ENCODE results near the gene ASPSCR1.

The ASPSCR1 gene

DNA sequence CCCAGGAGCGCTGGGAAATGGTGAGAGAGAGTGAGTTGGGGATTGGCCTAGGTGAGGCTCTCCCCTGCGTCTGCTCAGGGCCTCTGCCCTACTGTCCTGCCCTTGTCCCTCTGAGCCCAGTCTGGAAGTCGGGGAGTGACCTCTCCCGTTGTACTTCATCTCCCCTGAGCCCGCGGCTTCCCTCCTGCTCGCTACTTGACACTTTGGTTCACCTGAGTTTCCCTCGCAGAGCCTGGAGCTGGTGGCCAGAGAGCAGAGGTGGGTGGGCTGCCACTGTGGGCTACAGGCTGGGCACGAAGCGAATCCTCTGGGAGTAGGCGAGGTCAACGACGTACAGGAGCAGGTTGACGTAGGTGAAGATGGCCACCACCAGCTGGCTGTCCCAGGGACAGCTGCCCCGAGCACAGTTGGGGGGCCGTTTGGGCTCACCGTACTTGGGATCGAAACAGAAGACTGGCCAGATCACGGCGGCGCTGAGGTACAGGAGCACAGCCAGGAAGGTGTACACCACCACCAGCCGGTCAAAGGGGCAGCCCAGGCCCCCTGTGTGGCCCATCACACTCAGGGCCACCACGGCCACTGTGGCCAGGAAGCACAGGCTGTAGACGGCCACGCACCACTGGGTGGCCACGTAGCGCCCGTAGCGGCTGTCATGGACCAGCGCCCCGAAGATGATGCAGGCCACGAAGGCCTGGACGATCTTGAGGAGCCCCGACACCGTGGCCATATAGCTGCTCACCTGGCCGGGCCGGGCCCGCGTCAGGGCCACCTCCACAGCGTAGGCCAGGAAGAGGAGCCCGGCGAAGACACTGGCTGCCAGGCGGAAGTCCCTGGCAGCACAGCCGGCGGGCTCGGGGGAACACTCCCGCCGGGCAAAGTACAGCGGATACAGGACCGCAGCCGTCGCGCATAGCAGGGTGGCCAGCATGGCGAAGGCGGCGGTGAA is 36.6 kb upstream of the ASPSCR1 start:
- H3K9me3 ChIP-seq = no peaks in the 10 kb centered on the region
- H3K4me2 ChIP-seq = peak overlapping the region; percentile 100
- no peaks in the 10 kb centered on the region for H4K20me1 ChIP-seq
- H3K36me3 ChIP-seq = no peaks in the 10 kb centered on the region
- peak overlapping the region; percentile 47 for H3K27ac ChIP-seq
- H3K4me3 ChIP-seq = 0 out of 2 replicates have a peak overlapping the region, but pooled peaks have one; percentile 36
- no peak for TF ChIP-seq Cebpa-rat (IDR thresholded peaks at IDR 0.05)
- no peaks in the 10 kb centered on the region for H3K27me3 ChIP-seq
- H3K4me1 ChIP-seq = peaks cover 87% of the 10 kb centered on the region
- 0 out of 2 replicates have a peak overlapping the region, but pooled peaks have one; percentile 42 for H3K9ac ChIP-seq

GRCh38 chr17:81941484-81942166 is 35.8 kb upstream of the ASPSCR1 start:
- Histone ChIP-seq H3K9ac (0 out of 2 replicates have a peak overlapping the region, but pooled peaks have one; percentile 42), H3K4me1 (peaks cover 79% of the 10 kb centered on the region), H3K4me3 (peak overlapping the region; percentile 36; the same call in 1 of the 2 replicates), H3K4me2 (peak overlapping the region; percentile 100), H3K27ac (peak overlapping the region; percentile 47), H3K27me3 (no peaks in the 10 kb centered on the region), H3K9me3 (no peaks in the 10 kb centered on the region), H4K20me1 (no peaks in the 10 kb centered on the region), H3K36me3 (no peaks in the 10 kb centered on the region)
- TF ChIP-seq Cebpa-rat (IDR thresholded peaks at IDR 0.05) = no peak

GRCh38 chr17:81942167-81942553 is 35.3 kb upstream of the ASPSCR1 start:
- Histone ChIP-seq H3K9me3 (no peaks in the 10 kb centered on the region), H3K4me3 (peak overlapping the region; percentile 36; the same call in 1 of the 2 replicates), H3K27ac (0 out of 2 replicates have a peak overlapping the region, but pooled peaks have one; percentile 47), H3K4me1 (peaks cover 77% of the 10 kb centered on the region), H3K4me2 (peak overlapping the region; percentile 100), H3K9ac (no peak overlapping the region), H4K20me1 (no peaks in the 10 kb centered on the region), H3K36me3 (no peaks in the 10 kb centered on the region), H3K27me3 (no peaks in the 10 kb centered on the region)
- TF ChIP-seq Cebpa-rat (IDR thresholded peaks at IDR 0.05) = no peak

- no peaks in the 10 kb centered on the region for H3K9me3 ChIP-seq
- H3K4me3 ChIP-seq = no peak overlapping the region
- H3K27me3 ChIP-seq = no peaks in the 10 kb centered on the region
- TF ChIP-seq Cebpa-rat (IDR thresholded peaks at IDR 0.05) = no peak
- no peaks in the 10 kb centered on the region for H4K20me1 ChIP-seq
- H3K27ac ChIP-seq = no peak overlapping the region
- H3K4me2 ChIP-seq = no peak overlapping the region
- no peaks in the 10 kb centered on the region for H3K36me3 ChIP-seq
- peaks cover 57% of the 10 kb centered on the region for H3K4me1 ChIP-seq
- H3K9ac ChIP-seq = no peak overlapping the region
Observed at GRCh38 chr17:81944858-81945257, 32.6 kb upstream of the ASPSCR1 start.

DNA sequence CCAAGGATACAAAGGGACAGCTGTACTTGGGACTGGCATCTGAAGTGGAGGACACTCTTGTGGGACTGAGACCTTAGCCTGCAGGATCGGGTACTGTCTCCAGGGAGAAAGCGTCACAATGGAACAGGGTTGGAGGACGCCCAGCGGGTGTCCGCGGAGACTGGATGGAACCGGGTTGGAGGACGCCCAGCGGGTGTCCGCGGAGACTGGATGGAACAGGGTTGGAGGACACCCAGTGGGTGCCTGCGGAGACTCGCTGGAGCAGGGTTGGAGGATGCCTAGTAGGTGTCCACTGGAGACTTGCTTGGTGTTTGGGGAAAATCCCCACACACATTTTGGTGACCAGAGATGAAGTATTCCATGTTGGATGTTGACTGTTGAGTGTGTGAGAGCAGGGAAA is 30.2 kb upstream of the ASPSCR1 start, which contains the start of gene MYADML2:
TSS of gene MYADML2 (minus strand) at position 45 of the 400 bp plus-strand sequence. CDS start 5,492 bp downstream, outside the sequence.
- Histone ChIP-seq H3K27me3 (no peaks in the 10 kb centered on the region), H3K9me3 (no peaks in the 10 kb centered on the region), H3K4me3 (no peak within 1 kb of the TSS), H3K27ac (no peak within 1 kb of the TSS), H3K4me2 (no peak within 1 kb of the TSS), H3K36me3 (no peaks in the 10 kb centered on the region), H4K20me1 (no peaks in the 10 kb centered on the region), H3K4me1 (peaks cover 33% of the 10 kb centered on the region), H3K9ac (no peak within 1 kb of the TSS)
- no peak for TF ChIP-seq Cebpa-rat (IDR thresholded peaks at IDR 0.05)

DNA sequence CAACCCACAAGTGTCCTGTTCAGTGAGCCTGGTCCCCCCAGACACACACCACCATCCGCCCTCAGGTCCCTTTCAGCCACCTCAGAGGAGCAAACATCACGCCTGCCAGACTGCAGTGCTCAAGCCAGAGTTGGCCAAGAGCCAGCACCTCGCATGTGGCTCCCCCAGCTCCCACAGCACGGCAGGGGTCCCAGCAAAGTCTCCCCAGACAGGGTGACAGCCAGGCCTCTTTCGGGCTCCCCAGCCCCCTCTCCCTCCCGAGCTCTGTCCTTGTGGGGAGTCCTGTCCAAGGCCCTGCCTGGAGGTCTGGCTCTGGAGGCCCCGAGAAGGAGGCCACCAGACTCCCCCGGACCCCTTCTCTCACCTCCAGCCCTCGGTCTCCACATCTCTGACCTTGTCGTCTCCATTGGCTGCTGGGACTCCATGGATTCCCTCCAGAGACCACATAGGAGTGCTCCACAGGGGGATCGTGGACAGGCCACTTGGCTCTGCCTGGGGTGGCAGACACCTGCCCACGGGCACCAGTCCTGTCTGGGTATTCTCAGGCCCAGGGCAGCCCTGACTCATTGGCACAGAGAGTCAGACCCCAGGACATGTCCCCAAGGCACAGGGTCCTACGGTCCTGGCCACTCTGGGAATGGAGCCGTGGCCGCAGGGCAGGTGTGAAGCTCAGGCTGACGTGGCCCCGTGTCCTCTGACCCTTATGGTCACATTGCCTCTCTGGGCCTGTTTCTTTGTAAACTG is 28.6 kb upstream of the ASPSCR1 start:
- no peak overlapping the region for H3K9ac ChIP-seq
- no peak overlapping the region; the same call in 1 of the 2 replicates for H3K4me2 ChIP-seq
- no peak for TF ChIP-seq Cebpa-rat (IDR thresholded peaks at IDR 0.05)
- no peaks in the 10 kb centered on the region for H3K36me3 ChIP-seq
- H3K27ac ChIP-seq = no peak overlapping the region
- no peaks in the 10 kb centered on the region for H4K20me1 ChIP-seq
- H3K4me3 ChIP-seq = no peak overlapping the region
- peaks cover 25% of the 10 kb centered on the region for H3K4me1 ChIP-seq
- H3K27me3 ChIP-seq = no peaks in the 10 kb centered on the region
- H3K9me3 ChIP-seq = no peaks in the 10 kb centered on the region

- H3K4me1 ChIP-seq = peaks cover 13% of the 10 kb centered on the region
- H3K9me3 ChIP-seq = no peaks in the 10 kb centered on the region
- H3K4me3 ChIP-seq = no peak overlapping the region
- H3K4me2 ChIP-seq = no peak overlapping the region
- no peak for TF ChIP-seq Cebpa-rat (IDR thresholded peaks at IDR 0.05)
- H3K36me3 ChIP-seq = no peaks in the 10 kb centered on the region
- no peaks in the 10 kb centered on the region for H4K20me1 ChIP-seq
- H3K27ac ChIP-seq = no peak overlapping the region
- no peaks in the 10 kb centered on the region for H3K27me3 ChIP-seq
- H3K9ac ChIP-seq = no peak overlapping the region
Observed at GRCh38 chr17:81950501-81950900, 26.9 kb upstream of the ASPSCR1 start.

DNA sequence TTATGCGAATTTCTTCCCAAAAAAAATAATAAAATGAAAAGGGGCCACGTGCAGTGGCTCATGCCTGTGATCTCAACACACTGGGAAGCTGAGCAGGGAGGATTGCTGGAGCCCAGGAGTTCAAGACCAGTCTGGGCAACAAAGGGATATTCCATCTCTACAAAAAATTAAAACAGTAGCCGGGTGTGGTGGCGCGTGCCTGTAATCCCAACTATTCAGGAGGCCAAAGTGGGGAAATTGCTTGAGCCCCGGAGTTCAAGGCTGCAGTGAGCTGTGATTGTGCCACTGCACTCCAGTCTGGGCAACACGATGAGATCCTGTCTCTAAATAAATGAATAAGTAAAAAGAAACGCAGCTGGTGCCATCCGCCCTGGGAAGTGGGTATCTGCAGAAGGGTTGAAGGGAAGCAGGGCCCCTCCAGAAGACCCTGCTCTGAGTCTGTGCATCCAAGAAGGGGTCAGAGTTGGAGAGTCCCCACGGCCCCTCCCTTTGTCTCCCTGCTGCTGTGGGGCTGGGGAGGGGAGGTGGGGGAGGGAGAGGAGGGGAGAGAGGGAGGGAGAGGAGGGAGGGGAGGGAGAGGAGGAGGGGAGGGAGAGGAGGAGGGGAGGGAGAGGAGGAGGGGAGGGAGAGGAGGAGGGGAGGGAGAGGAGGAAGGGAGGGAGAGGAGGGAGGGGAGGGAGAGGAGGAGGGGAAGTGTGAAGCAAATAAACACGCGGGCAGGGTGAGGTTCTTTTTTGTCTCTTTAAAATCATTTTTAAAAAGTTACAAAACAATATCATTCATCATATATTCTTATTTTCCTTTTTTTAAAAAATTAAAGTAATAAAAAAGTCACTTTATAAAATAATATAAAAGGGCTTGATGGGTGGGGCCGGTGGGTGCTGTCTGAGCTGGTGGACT is 25.4 kb upstream of the ASPSCR1 start:
- Histone ChIP-seq H3K4me1 (peaks cover 13% of the 10 kb centered on the region), H3K9me3 (no peaks in the 10 kb centered on the region), H4K20me1 (no peaks in the 10 kb centered on the region), H3K4me3 (no peak overlapping the region), H3K36me3 (no peaks in the 10 kb centered on the region), H3K4me2 (peak overlapping the region; percentile 22; the same call in 1 of the 2 replicates), H3K27me3 (peaks cover 6% of the 10 kb centered on the region), H3K9ac (no peak overlapping the region), H3K27ac (no peak overlapping the region)
- TF ChIP-seq Cebpa-rat (IDR thresholded peaks at IDR 0.05) = no peak
